Measurements from ENCODE around the gene FRMD4A.
"Not testable (repeated sequence)": the region's sequence is repeated elsewhere in the genome, so short reads cannot be mapped to it uniquely, and the experiment has no call there.

FRMD4A gene

GRCh38 chr10:13907570-13907969 lies 423.2 kb downstream of the FRMD4A start:
- no peak overlapping the region for H3K4me3 ChIP-seq (ENCODE audit: low read depth, low read length)
- no peak for DNase-seq (ENCODE audit: low read depth)
- TF ChIP-seq POLR2A (IDR thresholded peaks at IDR 0.05; ENCODE audit: extremely low read depth, insufficient read length) (no peak), MYC (IDR thresholded peaks at IDR 0.05; ENCODE audit: low read depth, low read length) (no peak), MAX (IDR thresholded peaks at IDR 0.05; ENCODE audit: low read depth, low read length) (no peak)

GRCh38 chr10:13905281-13905680 lies 425.4 kb downstream of the FRMD4A start:
- no peak overlapping the region for H3K4me3 ChIP-seq (ENCODE audit: low read depth, low read length)
- TF ChIP-seq CTCF (IDR thresholded peaks at IDR 0.05; ENCODE audit: low read depth, low read length) (no peak), MYC (IDR thresholded peaks at IDR 0.05; ENCODE audit: low read depth, low read length) (no peak), POLR2A (IDR thresholded peaks at IDR 0.05; ENCODE audit: extremely low read depth, insufficient read length) (no peak), MAX (IDR thresholded peaks at IDR 0.05; ENCODE audit: low read depth, low read length) (no peak)
- no peak for DNase-seq (ENCODE audit: low read depth)

- TF ChIP-seq MYC (IDR thresholded peaks at IDR 0.05; ENCODE audit: low read depth, low read length) (no peak), MAX (IDR thresholded peaks at IDR 0.05; ENCODE audit: low read depth, low read length) (no peak), POLR2A (IDR thresholded peaks at IDR 0.05; ENCODE audit: extremely low read depth, insufficient read length) (no peak), CTCF (IDR thresholded peaks at IDR 0.05; ENCODE audit: low read depth, low read length) (no peak)
- DNase-seq (ENCODE audit: low read depth): no peak
- H3K4me3 ChIP-seq (ENCODE audit: low read depth, low read length): no peak overlapping the region
Measured at GRCh38 chr10:13904064-13904463, 426.7 kb downstream of the FRMD4A start.

- TF ChIP-seq MAX (IDR thresholded peaks at IDR 0.05; ENCODE audit: low read depth, low read length): no peak
- no peak overlapping the region for H3K4me3 ChIP-seq (ENCODE audit: low read depth, low read length)
Measured at GRCh38 chr10:13902868-13903587, 427.7 kb downstream of the FRMD4A start.

GRCh38 chr10:13899941-13900340 lies 430.8 kb downstream of the FRMD4A start:
- no peak for DNase-seq (ENCODE audit: low read depth)
- H3K4me3 ChIP-seq (ENCODE audit: low read depth, low read length): no peak overlapping the region
- TF ChIP-seq CTCF (IDR thresholded peaks at IDR 0.05; ENCODE audit: low read depth, low read length) (no peak), MYC (IDR thresholded peaks at IDR 0.05; ENCODE audit: low read depth, low read length) (no peak), MAX (IDR thresholded peaks at IDR 0.05; ENCODE audit: low read depth, low read length) (no peak), POLR2A (IDR thresholded peaks at IDR 0.05; ENCODE audit: extremely low read depth, insufficient read length) (no peak)

More at GRCh38 chr10:13902868-13903587, 427.7 kb downstream of the FRMD4A start:
- DNase-seq (ENCODE audit: low read depth): no peak

GRCh38 chr10:13896146-13896545 lies 434.6 kb downstream of the FRMD4A start:
- not testable (repeated sequence) for DNase-seq (ENCODE audit: low read depth)

GRCh38 chr10:13894412-13895093 lies 436.2 kb downstream of the FRMD4A start:
- no peak overlapping the region for H3K4me3 ChIP-seq (ENCODE audit: low read depth, low read length)
- TF ChIP-seq MAX (IDR thresholded peaks at IDR 0.05; ENCODE audit: low read depth, low read length): no peak
- no peak for TF ChIP-seq CTCF (IDR thresholded peaks at IDR 0.05; ENCODE audit: low read depth, low read length)
- no peak for DNase-seq (ENCODE audit: low read depth)

More at GRCh38 chr10:13896146-13896545, 434.6 kb downstream of the FRMD4A start:
- H3K4me3 ChIP-seq (ENCODE audit: low read depth, low read length): not testable (repeated sequence)

All from NB4 (cell line).